RPMI7951 (cell line): Measurements from ENCODE around the gene KIF27. TPM values are rescaled to one million over a fixed set of nuclear protein-coding genes. Genes with fewer than 3 reads are reported as not detected.
A peak's percentile ranks its signal among the peaks of the same experiment; 100 is the strongest.
"Not testable (repeated sequence)": the region's sequence is repeated elsewhere in the genome, so short reads cannot be mapped to it uniquely, and the experiment has no call there.

ENCODE experiments used
- DNase-seq: peaks from one replicate; pipeline ENCODE4 v3.0.0-alpha.2; 2012; ENCODE audit warnings: low read depth
- total RNA-seq: library from RNA; depleted of rRNA; stranded (reverse); fragments of >200 nt; shearing (Covaris generic); gene quantifications from 2 replicates; pipeline ENCODE4 v1.2.3, GENCODE V29; 2014

KIF27 gene
- total RNA-seq, 1 experiment from 2014 or later = not detected

DNA sequence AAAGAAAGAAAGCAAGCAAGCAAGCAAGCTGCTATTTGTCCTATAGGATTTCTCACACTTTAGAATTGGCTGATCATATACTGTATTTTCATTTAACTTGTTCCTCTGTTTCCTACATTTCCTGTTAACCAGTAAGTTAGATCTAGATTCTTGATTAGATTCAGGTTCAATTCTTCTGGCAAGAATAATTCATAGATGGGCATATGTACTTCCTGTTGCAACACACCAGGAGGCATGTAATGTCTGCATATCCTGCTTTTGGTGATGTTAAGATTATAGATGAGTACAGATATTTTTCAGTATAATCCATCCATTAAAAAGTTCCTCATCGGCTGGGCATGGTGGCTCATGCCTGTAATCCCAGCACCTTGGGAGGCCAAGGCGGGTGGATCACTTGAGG, 10.8 kb upstream of the KIF27 start:
- DNase-seq = no peak

- DNase-seq = no peak
These were observed 9.6 kb upstream of the KIF27 start for GRCh38 chr9:83930881-83931280.

DNA sequence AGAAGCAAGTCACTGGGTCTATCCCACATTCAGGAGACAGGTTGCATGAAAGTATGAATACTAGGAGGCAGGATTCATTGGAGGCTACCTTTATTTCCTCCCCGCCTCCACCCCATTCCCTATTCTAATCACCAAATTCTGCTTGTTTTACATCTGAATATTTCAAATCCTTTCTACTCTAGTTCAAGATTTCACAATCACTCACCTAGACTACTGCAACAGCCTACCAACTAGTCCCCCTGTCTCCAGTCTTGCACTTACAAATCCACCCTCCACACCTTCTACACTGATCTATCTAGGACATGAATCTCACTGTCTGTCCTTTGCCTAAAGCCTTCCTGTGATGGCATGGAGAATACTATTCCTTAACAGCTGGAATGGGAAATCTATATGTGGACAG, 6.4 kb upstream of the KIF27 start:
- no peak for DNase-seq

DNA sequence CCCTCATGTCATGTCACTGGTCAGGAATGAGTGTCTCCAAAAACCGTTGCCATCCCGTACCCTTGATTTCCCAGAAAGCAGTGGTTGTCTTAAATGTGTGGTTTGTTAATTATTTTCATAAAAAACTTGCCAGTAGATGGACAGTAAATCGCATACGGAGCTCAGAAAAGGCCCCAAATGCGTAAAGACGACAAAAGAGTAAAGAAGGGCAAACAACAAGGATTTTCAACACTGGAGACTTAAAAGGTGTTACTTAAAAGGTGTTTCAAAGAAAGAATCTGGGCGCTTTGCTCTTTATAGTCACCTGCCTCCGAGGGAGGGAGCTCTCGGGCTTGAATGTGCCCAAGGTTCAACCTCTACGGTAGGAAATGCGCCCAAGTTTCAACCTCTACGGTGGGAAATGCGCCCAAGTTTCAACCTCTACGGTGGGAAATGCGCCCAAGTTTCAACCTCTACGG, 734 bp downstream of the KIF27 start:
- DNase-seq = no peak

DNA sequence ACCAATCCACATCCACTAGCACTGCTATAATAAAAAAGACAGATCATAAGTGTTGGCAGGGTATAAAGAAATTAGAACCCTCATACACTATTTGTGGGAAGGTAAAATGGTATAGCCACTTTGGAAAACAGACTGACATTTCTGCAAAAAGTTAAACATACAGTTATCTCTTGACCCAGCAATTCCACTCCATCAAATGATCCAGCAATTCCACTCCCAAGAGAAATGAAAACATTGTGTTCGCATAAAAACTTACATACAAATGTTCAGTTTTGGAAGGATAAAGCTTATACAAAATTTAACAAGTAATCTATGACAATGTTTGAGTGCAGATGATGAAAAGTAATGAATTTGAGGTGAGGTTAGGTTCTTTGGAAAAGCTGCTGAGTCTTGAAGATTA, 2.1 kb downstream of the KIF27 start:
- no peak for DNase-seq

DNA sequence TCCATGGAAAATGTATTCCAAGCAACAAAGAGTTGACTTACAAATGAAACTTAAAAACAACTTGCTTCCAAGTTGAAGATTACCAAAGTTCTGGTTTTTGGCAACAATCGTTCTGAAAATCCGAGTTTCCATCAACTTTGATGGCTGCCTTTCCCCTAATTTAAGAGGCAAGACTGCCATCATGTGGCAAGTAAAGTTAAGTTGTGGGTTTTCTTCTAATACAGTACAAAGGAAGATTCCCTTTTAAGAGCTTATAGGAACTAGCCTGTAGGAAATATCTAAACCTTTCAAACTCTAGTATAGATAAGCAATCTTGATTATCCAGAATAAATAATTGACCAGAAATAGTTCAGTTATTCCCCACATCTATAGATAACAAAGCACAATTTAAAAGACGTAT, 9.0 kb downstream of the KIF27 start:
- peak; percentile 19 for DNase-seq

- DNase-seq = no peak
These were observed 15.1 kb downstream of the KIF27 start for GRCh38 chr9:83906144-83906543.

DNA sequence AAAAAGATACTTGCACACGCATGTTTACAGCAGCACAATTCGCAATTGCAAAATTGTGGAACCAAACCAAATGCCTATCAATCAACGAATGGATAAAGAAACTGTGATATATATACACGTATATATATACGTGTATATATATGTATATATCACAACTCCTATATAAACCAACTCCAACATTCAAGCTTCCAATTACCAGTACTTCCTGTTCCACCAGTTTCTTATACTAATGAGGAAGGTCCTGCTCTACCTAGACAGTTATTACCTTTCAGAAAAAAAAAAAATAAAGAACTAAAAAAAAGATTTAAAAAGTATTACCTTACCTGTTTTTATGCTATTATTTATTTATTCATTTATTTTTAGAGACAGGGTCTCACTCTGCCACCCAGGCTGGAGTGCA, 20.6 kb downstream of the KIF27 start:
- not testable (repeated sequence) for DNase-seq

GRCh38 chr9:83894301-83894700, 26.9 kb downstream of the KIF27 start:
- not testable (repeated sequence) for DNase-seq

DNA sequence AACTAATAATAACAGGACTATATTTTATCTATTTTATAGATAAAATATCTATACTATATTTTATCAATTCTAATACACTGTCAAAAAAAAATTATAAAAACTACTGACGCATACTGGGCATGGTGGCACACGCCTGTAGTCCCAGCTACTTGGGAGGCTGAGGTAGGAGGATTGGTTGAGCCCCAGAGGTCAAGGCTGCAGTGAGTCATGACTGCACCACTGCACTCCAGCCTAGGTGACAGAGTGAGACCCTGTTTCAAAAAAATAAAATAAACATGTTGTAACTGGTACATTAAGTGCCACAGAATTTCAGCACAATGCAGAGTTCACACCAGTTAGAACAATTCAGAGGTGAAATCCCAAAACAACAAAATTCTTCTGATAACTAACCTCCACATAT, 34.7 kb downstream of the KIF27 start:
- DNase-seq = not testable (repeated sequence)

DNA sequence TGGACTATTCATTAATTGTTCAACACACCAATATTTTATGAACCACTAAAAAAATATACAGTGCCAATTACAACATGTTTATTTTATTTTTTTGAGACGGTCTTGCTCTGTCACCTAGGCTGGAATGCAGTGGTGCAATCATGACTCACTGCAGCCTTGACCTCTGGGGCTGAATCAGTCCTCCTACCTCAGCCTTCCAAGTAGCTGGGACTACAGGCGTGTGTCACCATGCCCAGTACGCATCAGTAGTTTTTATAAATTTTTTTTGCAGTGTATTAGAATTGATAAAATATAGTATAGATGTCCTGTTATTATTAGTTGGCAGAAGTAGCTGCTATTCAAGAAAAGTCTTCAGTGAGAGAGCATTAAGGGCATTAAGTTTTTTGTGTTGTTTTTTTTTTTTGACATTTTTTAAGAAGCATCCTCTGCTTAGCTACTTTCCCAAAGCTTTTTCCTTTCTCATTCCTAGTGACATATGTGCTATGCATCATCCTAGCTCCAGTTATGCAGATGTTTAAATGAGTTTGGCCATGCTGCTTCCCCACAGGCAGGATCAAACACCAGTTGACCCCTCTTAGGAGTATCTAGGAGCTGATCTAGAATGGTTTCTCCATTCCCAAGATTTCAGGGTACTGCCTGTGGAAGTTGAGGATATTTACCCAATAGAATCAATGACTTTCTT, 35.5 kb downstream of the KIF27 start:
- peak; percentile 84 for DNase-seq

DNA sequence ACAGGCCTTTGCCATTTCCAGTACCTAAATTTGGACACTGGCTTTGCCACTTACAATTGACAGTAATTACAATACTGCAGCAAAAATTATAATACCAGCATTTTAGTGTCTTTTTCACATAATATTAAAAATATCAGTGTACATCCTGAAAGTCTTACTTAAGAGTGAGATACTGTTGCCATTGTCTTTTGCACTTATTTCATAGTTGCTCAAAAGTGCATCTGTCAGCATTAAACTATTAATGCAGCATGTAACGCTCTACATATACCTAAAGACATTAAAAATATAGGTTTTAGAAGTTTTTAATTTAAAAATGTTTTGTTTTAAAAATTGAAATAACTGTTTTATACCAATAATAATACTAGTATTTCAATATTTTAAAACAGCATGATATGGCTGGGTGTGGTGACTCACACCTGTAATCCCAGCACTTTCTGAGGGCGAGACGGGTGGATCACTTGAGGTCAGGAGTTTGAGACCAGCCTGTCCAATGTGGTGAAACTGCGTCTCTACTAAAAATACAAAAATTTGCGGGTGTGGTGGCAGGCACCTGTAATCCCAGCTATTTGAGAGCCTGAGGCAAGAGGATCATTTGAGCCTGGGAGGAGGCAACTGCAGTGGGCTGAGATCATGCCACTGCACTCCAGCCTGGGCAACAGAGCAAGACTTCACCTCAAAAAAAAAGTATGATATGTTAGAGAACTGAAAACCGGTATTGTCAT, 39.4 kb downstream of the KIF27 start:
- DNase-seq = peak; percentile 0

GRCh38 chr9:83875559-83875958, 45.7 kb downstream of the KIF27 start:
- not testable (repeated sequence) for DNase-seq

DNA sequence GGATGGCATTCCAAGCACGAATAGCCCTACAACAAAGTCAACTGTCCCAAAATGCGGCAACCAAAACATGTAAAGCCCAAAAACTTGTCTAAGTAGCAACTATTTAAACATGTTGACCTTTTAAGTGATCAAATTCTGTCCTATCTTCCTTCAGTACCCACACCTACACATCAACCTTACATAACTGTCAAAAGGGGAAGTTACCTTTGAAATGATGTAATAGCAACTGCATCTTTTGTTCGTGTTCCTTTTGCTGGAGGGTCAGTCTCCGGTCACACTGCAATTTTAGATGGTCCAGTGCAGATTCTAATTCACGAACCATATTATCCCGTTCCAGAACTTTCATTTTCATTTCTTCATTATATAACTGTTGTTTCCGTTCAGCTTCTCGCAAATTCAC, 71.3 kb downstream of the KIF27 start:
- DNase-seq = not testable (repeated sequence)

DNA sequence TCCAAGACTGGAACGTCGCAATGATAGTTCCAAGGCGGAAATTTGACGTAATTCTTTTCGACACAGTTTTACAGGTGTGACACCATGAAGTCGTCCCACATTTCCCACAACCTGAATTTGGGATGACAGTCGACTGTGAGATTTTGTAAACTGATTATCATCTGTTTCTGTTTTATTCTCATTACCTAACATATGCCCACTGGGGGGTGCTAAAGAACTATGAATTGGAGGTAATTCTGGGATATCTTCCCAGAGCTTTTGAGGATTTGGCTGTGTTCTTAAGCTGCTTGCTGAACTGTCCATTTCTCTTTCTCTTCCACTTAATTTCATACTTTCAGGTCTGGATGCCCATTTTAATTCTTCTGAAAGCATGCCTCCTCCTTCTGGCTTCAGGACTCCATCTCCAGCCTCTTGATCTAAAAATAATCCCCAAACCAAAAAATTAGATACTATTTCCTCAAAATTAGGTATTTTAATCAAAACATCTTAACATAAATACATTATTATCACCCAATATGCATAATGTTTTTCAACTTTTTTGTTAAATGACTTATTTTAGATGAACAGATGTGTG, 84.1 kb downstream of the KIF27 start:
- DNase-seq = not testable (repeated sequence)

GRCh38 chr9:83830426-83831071, 90.7 kb downstream of the KIF27 start:
- DNase-seq = not testable (repeated sequence)

GRCh38 chr9:83824986-83825623, 96.1 kb downstream of the KIF27 start:
- DNase-seq = peak; percentile 38

- peak; percentile 46 for DNase-seq
These were observed 103.6 kb downstream of the KIF27 start, which contains the start of gene GKAP1 for GRCh38 chr9:83817356-83818278. TSS of gene GKAP1 (minus strand) at chr9:83817769. CDS start at chr9:83806517, 11,252 bp downstream.

DNA sequence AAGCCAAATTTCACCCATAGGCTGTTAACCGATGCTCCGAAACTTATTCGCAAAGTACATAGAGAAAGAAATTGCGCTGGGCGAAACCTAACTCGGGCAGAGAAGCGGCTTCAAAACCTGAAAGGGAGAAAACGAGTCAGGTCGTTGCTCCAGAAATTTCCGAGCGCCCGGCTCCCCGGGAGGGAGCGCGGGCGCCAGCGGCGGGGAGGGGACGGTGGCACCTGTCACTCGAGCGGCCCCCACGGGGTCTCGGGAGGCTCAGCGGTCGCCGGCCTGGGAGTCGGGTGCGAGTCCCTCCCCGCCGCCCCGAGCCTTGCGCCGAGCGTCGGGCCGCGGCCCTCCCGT, 104.2 kb downstream of the KIF27 start:
- not testable (repeated sequence) for DNase-seq

GRCh38 chr9:83815120-83815519, 106.1 kb downstream of the KIF27 start:
- not testable (repeated sequence) for DNase-seq

- DNase-seq = not testable (repeated sequence)
These were observed 112.0 kb downstream of the KIF27 start for GRCh38 chr9:83809213-83809612.
